Sigmoid colon (tissue), 7 donors: ENCODE data around the gene ECI1. TPM values are rescaled to one million over a fixed set of nuclear protein-coding genes. Genes with fewer than 3 reads are reported as not detected.
"Not testable (repeated sequence)": the region's sequence is repeated elsewhere in the genome, so short reads cannot be mapped to it uniquely, and the experiment has no call there.

Source experiments
- DNase-seq: peaks from one replicate; pipeline ENCODE4 v3.0.0-alpha.2; 2019
- H3K27ac ChIP-seq, 4 donors: fragments of 200-600 bp; sonication (generic); one replicate each; pipeline ENCODE4 v1.5.1; 2016 to 2019; ENCODE audit warnings: mild to moderate bottlenecking in 1 of 4
- H3K27me3 ChIP-seq, 3 donors: fragments of 200-600 bp; sonication (generic); one replicate each; pipeline ENCODE4 v1.5.1; 2019; ENCODE audit warnings: mild to moderate bottlenecking in 1 of 3
- H3K36me3 ChIP-seq, 4 donors: fragments of 200-600 bp; sonication (generic); one replicate each; pipeline ENCODE4 v1.5.1; 2016 to 2019
- H3K4me1 ChIP-seq, 4 donors: fragments of 200-600 bp; sonication (generic); one replicate each; pipeline ENCODE4 v1.5.1; 2017 to 2019
- H3K4me3 ChIP-seq, 4 donors: fragments of 200-600 bp; sonication (generic); one replicate each; pipeline ENCODE4 v1.5.1; 2017 to 2019; ENCODE audit warnings: mild to moderate bottlenecking in 2 of 4, moderate library complexity in 1 of 4
- H3K9me3 ChIP-seq, 4 donors: fragments of 200-600 bp in 3 of 4; sonication (generic) in 3 of 4; one replicate each; pipeline versions ENCODE4 v1.5.1 to v1.6.1; 2013 to 2019
- EP300 ChIP-seq, 4 donors: sonication (generic); formaldehyde crosslinking; IDR thresholded peaks; one replicate each; pipeline ENCODE4 v1.6.1; 2017; ENCODE audit warnings: antibody characterized with exemption in 4 of 4
- POLR2A ChIP-seq, 2 donors: fragments of 450-650 bp; IDR thresholded peaks; one replicate each; pipeline ENCODE4 v1.6.1; 2016; ENCODE audit warnings: antibody characterized with exemption in 2 of 2, mild to moderate bottlenecking in 2 of 2, moderate library complexity in 2 of 2
- POLR2AphosphoS5 ChIP-seq, 4 donors: sonication (generic); formaldehyde crosslinking; IDR thresholded peaks; one replicate each; pipeline ENCODE4 v1.6.1; 2017; ENCODE audit warnings: antibody characterized with exemption in 4 of 4
- WGBS, 2 donors: extraction: QIAGEN DNeasy Blood & Tissue Kit; methylation state at CpG; one replicate each; pipeline ENCODE4 v1.1.7; 2013; 5-methylcytosine and 5-hydroxymethylcytosine counted together
- intact Hi-C: fragments of 100-400 bp; cut with DNase I; formaldehyde crosslinking; loops from one replicate; pipeline ENCODE4 v1.15.1; 2023
- polyA plus RNA-seq, 3 donors: library from polyadenylated mRNA; stranded (reverse); fragments of 200-250 nt; gene quantifications; one replicate each; pipeline ENCODE4 v1.2.3, GENCODE V29; 2013
- total RNA-seq, 4 donors: library from RNA; depleted of rRNA; stranded (reverse); fragments of >200 nt; gene quantifications; one replicate each; pipeline ENCODE4 v1.1.0, GENCODE V29; 2016
- TF ChIP-seq, protein P1 (sequence below), 4 experiments: fragments of 450-650 bp in 3 of 4; fragments of 200-600 bp in 1 of 4; IDR thresholded peaks; one replicate each; pipeline ENCODE4 v1.5.1; 2016 to 2019; ENCODE audit warnings: antibody characterized with exemption in 4 of 4, mild to moderate bottlenecking in 3 of 4, moderate library complexity in 2 of 4
- donor health status: healthy with polysubstance abuse.
- donor health status: Bipolar disorder and iron deficiency.
- donor health status: healthy.

Gene ECI1
- total and polyA plus RNA-seq, 7 donors = 50.2 to 136 (median 84.8) TPM

- peaks cover 0 to 14% (median 5%) of the 10 kb centered on the region in 4 donors for H3K36me3 ChIP-seq
- peak within 1 kb of the TSS; percentile 87 to 98 (median 96) for H3K27ac ChIP-seq
- H3K9me3 ChIP-seq = no peaks in the 10 kb centered on the region
- peak; percentile 98 for DNase-seq
- peak within 1 kb of the TSS; percentile 70 to 90 (median 78) for H3K4me3 ChIP-seq
- intact Hi-C loops = loop anchor here (1.0 to 5.0 kb wide), 4 partner anchors 17 to 961 kb away; partner anchors contain the start of genes E4F1, ECI1 and UBE2I
- no peaks in the 10 kb centered on the region for H3K27me3 ChIP-seq
- 2% methylated on average over 88 of the region's 88 CpGs for WGBS, 2 donors
- TF ChIP-seq, protein P1, sequence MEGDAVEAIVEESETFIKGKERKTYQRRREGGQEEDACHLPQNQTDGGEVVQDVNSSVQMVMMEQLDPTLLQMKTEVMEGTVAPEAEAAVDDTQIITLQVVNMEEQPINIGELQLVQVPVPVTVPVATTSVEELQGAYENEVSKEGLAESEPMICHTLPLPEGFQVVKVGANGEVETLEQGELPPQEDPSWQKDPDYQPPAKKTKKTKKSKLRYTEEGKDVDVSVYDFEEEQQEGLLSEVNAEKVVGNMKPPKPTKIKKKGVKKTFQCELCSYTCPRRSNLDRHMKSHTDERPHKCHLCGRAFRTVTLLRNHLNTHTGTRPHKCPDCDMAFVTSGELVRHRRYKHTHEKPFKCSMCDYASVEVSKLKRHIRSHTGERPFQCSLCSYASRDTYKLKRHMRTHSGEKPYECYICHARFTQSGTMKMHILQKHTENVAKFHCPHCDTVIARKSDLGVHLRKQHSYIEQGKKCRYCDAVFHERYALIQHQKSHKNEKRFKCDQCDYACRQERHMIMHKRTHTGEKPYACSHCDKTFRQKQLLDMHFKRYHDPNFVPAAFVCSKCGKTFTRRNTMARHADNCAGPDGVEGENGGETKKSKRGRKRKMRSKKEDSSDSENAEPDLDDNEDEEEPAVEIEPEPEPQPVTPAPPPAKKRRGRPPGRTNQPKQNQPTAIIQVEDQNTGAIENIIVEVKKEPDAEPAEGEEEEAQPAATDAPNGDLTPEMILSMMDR (IDR thresholded peaks at IDR 0.05) = no peak
- TF ChIP-seq POLR2AphosphoS5 (IDR thresholded peaks at IDR 0.05) (peak; percentile 99 to 100 (median 99)), POLR2A (IDR thresholded peaks at IDR 0.05) (peak; percentile 98 to 99), EP300 (IDR thresholded peaks at IDR 0.05) (peak in 2 of 4 donors; percentile 33 to 43)
- peaks cover 0 to 52% (median 35%) of the 10 kb centered on the region in 4 donors for H3K4me1 ChIP-seq
Observed at GRCh38 chr16:2267913-2268666, 16.7 kb upstream of the ECI1 start, which contains the start of gene RNPS1. Gene RNPS1, minus strand, starts transcription at chr16:2268126. Its CDS starts 3,483 bp downstream, at chr16:2264643.

DNA sequence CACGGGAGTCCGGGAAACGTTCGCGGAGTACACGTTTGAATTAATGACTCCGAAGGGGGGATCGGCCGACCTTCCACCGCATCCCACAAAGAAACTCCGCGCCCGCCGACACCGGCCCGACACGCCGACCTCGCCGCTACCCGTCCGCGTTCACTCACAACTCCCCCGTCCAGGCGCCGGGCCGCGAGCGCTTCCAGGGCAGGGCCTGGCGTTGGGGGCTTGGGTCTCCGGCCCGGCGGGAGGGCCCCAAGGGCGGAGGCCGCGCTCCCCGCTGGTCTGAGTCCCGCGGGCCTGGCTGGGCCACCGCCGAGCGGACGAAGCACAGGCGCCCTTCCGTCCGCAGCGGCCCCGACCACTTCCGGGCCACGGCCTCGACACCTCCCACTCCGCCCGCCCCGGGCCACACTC, 16.1 kb upstream of the ECI1 start:
- WGBS, 2 donors = 0 to 1% methylated on average over 54 of the region's 54 CpGs
- Histone ChIP-seq H3K27ac (peak overlapping the region; percentile 87 to 98 (median 96)), H3K4me3 (peak overlapping the region; percentile 70 to 90 (median 78)), H3K4me1 (peaks cover 0 to 52% (median 35%) of the 10 kb centered on the region in 4 donors), H3K36me3 (peaks cover 0 to 20% (median 10%) of the 10 kb centered on the region in 4 donors)
- H3K9me3 ChIP-seq, DNase-seq, H3K27me3 ChIP-seq: not testable (repeated sequence)
- intact Hi-C loops = loop anchor here (5.0 kb wide), 3 partner anchors 45 to 960 kb away; partner anchors contain the start of genes E4F1 and UBE2I

DNA sequence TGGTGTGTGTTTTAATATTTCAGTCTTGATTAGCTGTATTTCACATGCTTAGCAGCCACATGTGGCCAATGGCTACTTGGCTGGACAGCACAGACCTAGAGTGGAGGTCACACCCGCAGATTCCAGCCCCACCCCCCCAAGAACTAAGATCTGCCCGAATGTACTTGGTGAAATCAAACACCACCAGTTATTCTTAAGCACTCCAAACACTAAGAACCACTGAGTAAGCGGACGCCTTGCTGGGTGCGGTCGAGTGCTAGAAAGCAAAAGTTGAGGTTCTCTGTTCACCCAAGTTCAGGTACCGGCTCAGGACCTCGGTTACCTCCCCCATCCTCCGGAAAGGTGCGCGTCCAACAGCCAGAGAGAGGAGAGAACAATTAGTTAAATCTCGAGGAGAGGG, 15.5 kb upstream of the ECI1 start:
- H3K27me3 ChIP-seq, DNase-seq, H3K9me3 ChIP-seq: not testable (repeated sequence)
- WGBS, 2 donors = 1 to 7% methylated on average over 11 of the region's 12 CpGs
- H3K27ac ChIP-seq = peak overlapping the region in 3 of 4 donors; percentile 87 to 97 (median 95)
- H3K36me3 ChIP-seq = peaks cover 1 to 26% (median 17%) of the 10 kb centered on the region in 4 donors
- peak overlapping the region; percentile 70 to 90 (median 78) for H3K4me3 ChIP-seq
- peaks cover 0 to 51% (median 35%) of the 10 kb centered on the region in 4 donors for H3K4me1 ChIP-seq
- intact Hi-C loops = loop anchor here (5.0 kb wide), 3 partner anchors 45 to 960 kb away; partner anchors contain the start of genes E4F1 and UBE2I

DNA sequence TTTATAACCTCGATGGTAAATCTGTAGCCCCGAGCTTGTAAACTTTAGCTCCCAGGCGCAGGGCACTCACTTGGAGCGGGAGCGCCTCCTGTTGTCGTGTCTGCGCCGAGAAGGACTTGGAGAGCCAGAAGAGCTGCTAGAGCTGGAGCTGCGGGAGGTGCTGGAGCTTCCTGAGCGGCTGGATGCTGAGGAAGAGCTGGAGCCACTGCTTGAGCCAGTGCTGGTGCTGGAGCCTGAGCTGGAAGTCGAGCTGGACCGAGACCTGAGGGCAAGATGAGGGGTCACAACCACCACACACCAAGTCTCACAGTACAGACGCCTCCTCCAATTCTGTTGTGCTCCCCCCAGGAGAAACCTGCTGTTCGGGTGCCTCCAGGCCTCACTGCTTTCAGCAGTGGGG, 11.6 kb upstream of the ECI1 start:
- H3K27me3 ChIP-seq, intact Hi-C loops, H3K27ac ChIP-seq, H3K4me3 ChIP-seq, H3K9me3 ChIP-seq, DNase-seq: not testable (repeated sequence)
- Histone ChIP-seq H3K36me3 (peaks cover 14 to 64% (median 47%) of the 10 kb centered on the region in 4 donors), H3K4me1 (peaks cover 0 to 26% (median 19%) of the 10 kb centered on the region in 4 donors)
- WGBS, 2 donors = 81 to 89% methylated on average over 14 of the region's 14 CpGs

DNA sequence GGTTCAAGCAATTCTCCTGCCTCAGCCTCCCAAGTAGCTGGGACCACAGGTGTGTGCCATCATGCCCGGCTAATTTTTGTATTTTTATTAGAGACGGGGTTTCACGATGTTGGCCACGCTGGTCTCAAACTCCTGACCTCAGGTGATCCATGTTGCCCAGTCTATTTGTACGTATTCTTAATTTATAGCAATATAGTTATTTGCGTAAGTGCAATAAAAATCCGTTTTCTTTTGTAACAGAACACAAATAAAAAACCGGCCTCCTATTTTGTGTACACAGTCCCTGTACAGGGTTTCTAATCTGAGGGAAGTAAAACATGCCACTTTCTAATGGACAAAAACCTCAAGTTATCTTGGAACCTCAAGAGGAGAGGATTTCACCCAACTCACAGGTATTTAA, 8.9 kb upstream of the ECI1 start:
- TF ChIP-seq, protein P1 (IDR thresholded peaks at IDR 0.05) = no peak
- TF ChIP-seq POLR2A (IDR thresholded peaks at IDR 0.05) (no peak), EP300 (IDR thresholded peaks at IDR 0.05) (no peak), POLR2AphosphoS5 (IDR thresholded peaks at IDR 0.05) (no peak)
- H3K36me3 ChIP-seq = peaks cover 34 to 92% (median 72%) of the 10 kb centered on the region in 4 donors
- intact Hi-C loops = no loop called here
- H3K27me3 ChIP-seq = no peaks in the 10 kb centered on the region
- WGBS, 2 donors = 66 to 87% methylated on average over 8 of the region's 8 CpGs
- no peak overlapping the region for H3K4me3 ChIP-seq
- DNase-seq = no peak
- H3K9me3 ChIP-seq = no peaks in the 10 kb centered on the region
- peaks cover 0 to 7% (median under 1%) of the 10 kb centered on the region in 4 donors for H3K4me1 ChIP-seq
- no peak overlapping the region for H3K27ac ChIP-seq

DNA sequence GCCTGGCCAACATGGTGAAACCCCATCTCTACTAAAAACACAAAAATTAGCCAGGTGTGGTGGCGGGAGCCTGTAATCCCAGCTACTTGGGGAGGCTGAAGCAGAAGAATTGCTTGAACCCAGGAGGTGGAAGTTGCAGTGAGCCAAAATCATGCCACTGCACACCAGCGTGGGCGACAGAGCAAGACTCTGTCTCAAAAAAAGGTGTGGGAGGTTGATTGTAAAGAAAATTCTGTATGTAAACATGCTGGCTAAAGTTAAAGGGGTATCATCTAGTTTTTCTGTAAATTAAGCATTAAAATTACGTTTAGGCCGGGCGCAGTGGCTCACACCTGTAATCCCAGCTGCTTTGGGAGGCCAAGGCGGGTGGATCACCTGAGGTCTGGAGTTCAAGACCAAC, 7.1 kb upstream of the ECI1 start:
- H3K36me3 ChIP-seq = peaks cover 47 to 100% (median 87%) of the 10 kb centered on the region in 4 donors
- 96% methylated on average over 7 of the region's 7 CpGs for WGBS, 2 donors
- H3K27me3 ChIP-seq, H3K4me3 ChIP-seq, H3K9me3 ChIP-seq, H3K4me1 ChIP-seq, intact Hi-C loops, DNase-seq, H3K27ac ChIP-seq: not testable (repeated sequence)
